K562 (cell line): ENCODE data around the gene SLX4IP.

Source experiments
- BDP1 ChIP-seq: IDR thresholded peaks from 3 replicates; pipeline ENCODE4 v1.6.1; 2011; ENCODE audit not compliant: insufficient read length, insufficient read depth
- CBX3 ChIP-seq, 2 experiments: IDR thresholded peaks; 1 replicate in 1 of 2; 2 replicates in 1 of 2; pipeline ENCODE4 v1.6.1; 2012; ENCODE audit warnings: inconsistent platforms in 2 of 2, low read length in 2 of 2, borderline replicate concordance in 1 of 2, control low read depth in 1 of 2
- EZH2 ChIP-seq: IDR thresholded peaks from 2 replicates; pipeline ENCODE4 v1.6.1; 2012; ENCODE audit warnings: low read depth, mild to moderate bottlenecking, inconsistent platforms, low read length, borderline replicate concordance
- FOXA1 ChIP-seq: fragments of 450-650 bp; IDR thresholded peaks from 2 replicates; pipeline ENCODE4 v1.6.1; 2016; ENCODE audit warnings: mild to moderate bottlenecking, borderline replicate concordance
- JUN ChIP-seq, 2 experiments: sonication (generic) in 1 of 2; formaldehyde crosslinking in 1 of 2; IDR thresholded peaks; 2 replicates each; pipeline versions ENCODE4 v1.6.1 to v1.8.0; 2012 to 2022; ENCODE audit warnings: borderline replicate concordance in 2 of 2, mild to moderate bottlenecking in 2 of 2, improper control_type of control experiment in 1 of 2, low read depth in 1 of 2, low read length in 1 of 2, missing genetic modification reagents in 1 of 2
- RREB1 ChIP-seq: fragments of 250-450 bp; sonication (Bioruptor Pico); IDR thresholded peaks from 2 replicates; pipeline ENCODE4 v1.4.0; 2020
- SMARCE1 ChIP-seq: fragments of 450-650 bp; IDR thresholded peaks from 2 replicates; pipeline ENCODE4 v1.7.1; 2016; ENCODE audit warnings: mild to moderate bottlenecking

DNA sequence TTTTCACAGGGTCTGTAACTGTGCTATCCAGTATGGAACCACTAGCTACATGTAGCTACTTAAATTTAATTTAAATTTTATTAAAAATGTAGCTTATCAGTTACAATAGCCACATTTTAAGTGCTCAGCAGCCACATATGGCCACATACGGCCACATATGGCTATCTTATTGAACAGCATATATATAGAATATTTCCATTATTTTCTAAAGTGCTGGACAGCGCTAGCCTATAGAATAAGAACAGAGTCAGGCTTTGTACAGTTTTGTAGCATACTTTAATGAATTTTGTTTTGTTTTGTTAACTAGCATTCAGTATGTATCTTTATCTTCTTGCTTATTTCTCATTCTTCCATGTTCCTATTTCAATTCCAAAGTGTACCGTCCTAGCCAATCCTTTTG is 120.3 kb downstream of the SLX4IP start:
- TF ChIP-seq EZH2 (no peak), CBX3 (IDR thresholded peaks at IDR 0.05; ENCODE audit: borderline replicate concordance in 1 of 2, low read length in 2 of 2) (no peak), RREB1 (CRISPR knock-in tag) (no peak), JUN (IDR thresholded peaks at IDR 0.05; ENCODE audit: borderline replicate concordance, low read depth, low read length) (no peak), JUN (CRISPR knock-in tag; IDR thresholded peaks at IDR 0.05; ENCODE audit: borderline replicate concordance) (no peak), FOXA1 (no peak), BDP1 (no peak), SMARCE1 (no peak)
